Muscle of arm (tissue), 12 donors: Measurements from ENCODE around the gene GAGE12J. TPM values are rescaled to one million over a fixed set of nuclear protein-coding genes. Genes with fewer than 3 reads are reported as not detected.
"Not testable (repeated sequence)": the region's sequence is repeated elsewhere in the genome, so short reads cannot be mapped to it uniquely, and the experiment has no call there.

Source experiments
- DNase-seq: peaks from one replicate; pipeline ENCODE4 v3.0.0-alpha.2; 2013
- polyA plus RNA-seq, 12 donors: library from polyadenylated mRNA; unstranded; fragments of 120-200 nt; gene quantifications; one replicate each; pipeline ENCODE4 v1.2.1, GENCODE V29; 2013; ENCODE audit not compliant: insufficient read length in 12 of 12

Gene GAGE12J
- polyA plus RNA-seq, 12 donors = not detected

DNA sequence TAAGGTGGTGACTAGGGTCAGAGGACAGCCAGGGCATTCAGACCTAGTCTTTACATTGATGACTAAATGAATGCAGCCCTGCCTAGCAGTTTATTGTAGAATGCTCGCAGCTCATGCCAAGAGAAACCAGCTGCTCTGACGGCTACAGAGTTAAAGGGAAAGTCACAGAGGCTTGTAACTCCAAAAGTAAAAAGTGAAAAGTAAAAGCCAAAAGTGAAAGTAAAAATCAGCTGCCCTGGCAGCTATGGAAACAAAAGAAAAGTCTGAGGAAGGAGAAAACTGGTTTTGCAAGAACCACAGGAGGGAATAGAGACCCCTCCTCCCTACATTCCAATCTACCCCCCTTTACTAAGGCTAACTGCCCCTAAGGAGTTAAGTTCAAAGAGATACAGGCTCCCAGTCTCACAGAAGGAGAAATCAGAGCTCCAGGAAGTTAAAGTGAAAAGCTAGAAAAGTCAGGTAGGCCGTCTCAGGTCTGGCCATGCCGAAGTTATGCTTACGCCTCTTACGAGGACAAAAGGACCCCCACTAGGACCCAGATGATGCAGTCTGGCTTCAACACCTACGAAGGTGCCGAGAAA is 12.3 kb upstream of the GAGE12J start:
- DNase-seq = no peak

- DNase-seq = no peak
These were observed 11.5 kb upstream of the GAGE12J start for GRCh38 chrX:49310371-49310770.

- no peak for DNase-seq
These were observed 9.7 kb upstream of the GAGE12J start for GRCh38 chrX:49312176-49312575.

DNA sequence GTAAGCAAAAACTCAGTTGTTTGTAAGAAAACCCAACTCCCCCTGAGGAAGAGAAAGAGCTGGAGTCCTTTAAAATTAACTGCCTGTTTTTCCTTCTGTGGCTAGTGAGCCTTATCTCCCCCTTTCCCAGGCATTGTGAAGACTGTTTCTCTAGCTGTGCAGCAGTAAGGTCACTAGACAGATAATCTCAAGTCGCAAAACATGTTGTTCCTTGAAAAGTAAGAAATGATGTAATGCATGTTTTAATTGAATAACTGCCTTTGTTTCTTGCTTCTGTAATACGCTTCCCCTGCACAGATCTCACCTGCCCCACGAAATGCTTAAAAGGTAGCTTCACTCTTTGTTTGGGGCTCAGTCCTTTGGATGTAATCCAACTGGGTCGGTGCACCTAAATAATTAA is 5.8 kb upstream of the GAGE12J start:
- DNase-seq = no peak

DNA sequence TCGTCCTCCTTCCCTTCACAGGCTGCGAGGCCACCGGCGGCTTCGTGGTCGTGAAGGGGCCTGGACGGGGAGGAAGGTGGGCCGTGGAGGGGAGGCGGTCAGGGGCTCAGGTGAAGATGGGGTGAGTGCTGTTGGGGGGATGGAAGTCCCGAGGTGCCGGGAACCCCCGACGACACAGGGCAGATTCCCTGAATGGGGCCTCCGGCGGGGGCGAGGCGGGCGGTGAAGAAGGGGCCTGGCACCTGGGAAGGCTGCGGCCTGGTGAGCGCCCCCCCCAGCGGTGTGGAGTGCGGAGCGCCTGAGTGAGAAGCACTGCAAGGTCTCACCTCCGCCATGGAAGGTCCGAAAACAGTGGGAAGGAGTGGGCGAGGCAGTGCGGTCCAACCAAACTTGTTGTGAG is 429 bp downstream of the GAGE12J start:
- DNase-seq = not testable (repeated sequence)

DNA sequence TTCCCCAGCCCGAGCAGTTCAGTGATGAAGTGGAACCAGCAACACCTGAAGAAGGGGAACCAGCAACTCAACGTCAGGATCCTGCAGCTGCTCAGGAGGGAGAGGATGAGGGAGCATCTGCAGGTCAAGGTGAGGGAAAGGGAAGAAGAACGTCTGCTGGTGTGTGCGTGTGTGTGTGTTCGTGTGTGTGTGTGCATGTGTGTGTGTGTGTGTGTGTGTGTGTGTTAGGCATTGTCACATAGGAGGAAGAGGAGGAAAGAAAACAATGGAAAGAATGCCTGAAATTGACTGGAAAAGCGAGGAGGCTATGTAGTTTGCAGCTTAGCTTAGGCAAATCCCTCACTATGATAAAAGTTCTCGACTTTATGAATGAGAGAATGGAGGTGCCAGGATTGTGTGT is 1.9 kb downstream of the GAGE12J start:
- DNase-seq = not testable (repeated sequence)

- DNase-seq = not testable (repeated sequence)
These were observed 8.6 kb downstream of the GAGE12J start for GRCh38 chrX:49330421-49330820.

DNA sequence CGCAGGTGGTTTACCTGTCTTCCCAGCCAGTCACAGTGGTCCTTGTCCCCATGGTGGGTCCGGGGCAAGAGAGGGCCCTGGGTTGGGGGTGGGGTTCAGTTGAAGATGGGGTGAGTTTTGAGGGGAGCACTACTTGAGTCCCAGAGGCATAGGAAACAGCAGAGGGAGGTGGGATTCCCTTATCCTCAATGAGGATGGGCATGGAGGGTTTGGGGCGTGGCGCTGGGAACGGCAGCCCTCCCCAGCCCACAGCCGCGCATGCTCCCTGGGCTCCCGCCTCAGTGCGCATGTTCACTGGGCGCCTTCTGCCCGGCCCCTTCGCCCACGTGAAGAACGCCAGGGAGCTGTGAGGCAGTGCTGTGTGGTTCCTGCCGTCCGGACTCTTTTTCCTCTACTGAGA is 9.4 kb downstream of the GAGE12J start, which contains the start of gene GAGE13:
TSS of gene GAGE13 (plus strand) at position 301 of the 400 bp plus-strand sequence. CDS start 1,156 bp downstream, outside the sequence.
- DNase-seq = not testable (repeated sequence)

- not testable (repeated sequence) for DNase-seq
These were observed 10.0 kb downstream of the GAGE12J start for GRCh38 chrX:49331841-49332240.

- DNase-seq = not testable (repeated sequence)
These were observed 19.6 kb downstream of the GAGE12J start for GRCh38 chrX:49341449-49341848.

DNA sequence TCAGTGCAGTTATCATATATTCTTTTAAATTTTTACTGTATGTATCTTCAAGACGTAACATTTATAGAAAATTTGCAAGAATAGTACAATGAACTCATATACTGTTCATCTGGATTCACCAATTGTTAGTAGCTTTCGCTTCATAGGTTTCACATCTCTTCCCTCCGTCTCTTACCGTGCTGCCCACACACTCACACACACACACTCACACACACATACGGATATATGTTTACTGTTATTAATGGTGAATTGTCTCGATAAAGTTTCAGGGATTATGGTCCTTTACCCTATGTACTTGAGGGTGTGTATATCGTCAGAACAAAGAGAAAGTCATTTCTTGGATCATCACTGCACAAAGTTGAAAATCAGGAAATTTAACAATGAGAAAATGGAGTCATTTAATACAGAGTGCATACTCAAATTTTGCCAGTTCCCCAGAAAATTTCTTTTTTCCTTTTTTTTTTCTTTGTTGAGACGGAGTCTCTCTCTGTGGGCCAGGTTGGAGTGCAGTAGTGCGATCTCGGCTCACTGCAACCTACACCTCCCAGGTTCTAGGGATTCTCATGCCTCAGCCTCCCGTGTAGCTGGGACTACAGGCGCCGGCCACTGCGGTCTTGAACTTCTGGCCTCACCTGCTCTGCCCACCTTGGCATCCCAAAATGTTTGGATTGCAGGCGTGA is 22.8 kb downstream of the GAGE12J start:
- not testable (repeated sequence) for DNase-seq

GRCh38 chrX:49345402-49345801 is 23.6 kb downstream of the GAGE12J start:
- not testable (repeated sequence) for DNase-seq

DNA sequence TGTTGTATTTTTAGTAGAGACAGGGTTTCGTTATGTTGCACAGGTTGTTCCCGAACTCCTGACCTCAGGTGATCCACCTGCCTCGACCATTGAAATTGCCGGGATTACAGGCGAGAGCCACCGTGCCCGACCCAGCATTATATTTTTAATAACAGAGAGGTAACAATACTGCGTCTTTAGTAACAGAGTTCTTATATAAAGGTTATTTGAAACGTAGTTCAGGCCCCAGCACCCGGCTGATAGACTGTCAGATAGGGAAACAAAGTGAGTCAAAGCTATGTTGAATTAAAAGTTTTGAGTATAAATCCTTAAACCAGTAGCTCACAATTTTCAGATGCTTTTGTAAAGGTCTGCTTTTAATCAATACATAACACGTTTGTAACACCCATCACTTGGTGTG is 24.3 kb downstream of the GAGE12J start:
- not testable (repeated sequence) for DNase-seq

Other genes with a start within 250 kb of the GAGE12J start
- 10 to 100 TPM in 11 of 12 donors, not detected in 1; 15.7 to 63.8 (median 22.1) TPM for gene PRAF2, start 248.0 kb upstream of the GAGE12J start, polyA plus RNA-seq
- 10 to 100 TPM in 11 of 12 donors, not detected in 1; 20.7 to 44.0 (median 33.2) TPM for gene WDR45, start 242.2 kb upstream of the GAGE12J start, polyA plus RNA-seq
- 10 to 100 TPM in 11 of 12 donors, not detected in 1; 15.5 to 19.0 (median 17.1) TPM for gene GPKOW, start 198.3 kb upstream of the GAGE12J start, polyA plus RNA-seq
- 1 to 10 TPM in 10 of 12 donors, not detected in 2; 1.2 to 2.3 (median 1.9) TPM for gene MAGIX, start 159.3 kb upstream of the GAGE12J start, polyA plus RNA-seq
- 100 to 1,000 TPM in 10 of 12 donors, 10 to 100 TPM in 1, not detected in 1; 99.4 to 232 (median 162) TPM for gene PLP2, start 150.1 kb upstream of the GAGE12J start, polyA plus RNA-seq
- 1 to 10 TPM in 10 of 12 donors, not detected in 2; 2.4 to 8.7 (median 3.7) TPM for gene PRICKLE3, start 135.7 kb upstream of the GAGE12J start, polyA plus RNA-seq
- 1 to 10 TPM in 5 of 12 donors, under 1 TPM in 6, not detected in 1; 0.59 to 5.9 (median 0.97) TPM for gene SYP, start 121.8 kb upstream of the GAGE12J start, polyA plus RNA-seq
- under 1 TPM in 6 of 12 donors, not detected in 6; 0.03 to 0.39 (median 0.15) TPM for gene CACNA1F, start 88.7 kb upstream of the GAGE12J start, polyA plus RNA-seq
- 10 to 100 TPM in 7 of 12 donors, 1 to 10 TPM in 4, not detected in 1; 8.4 to 18.4 (median 11.0) TPM for gene CCDC22, start 86.6 kb upstream of the GAGE12J start, polyA plus RNA-seq
- gene FOXP3, start 57.3 kb upstream of the GAGE12J start, polyA plus RNA-seq = 1 to 10 TPM in 1 of 12 donors, under 1 TPM in 9, not detected in 2; 0.25 to 1.9 (median 0.47) TPM
- 10 to 100 TPM in 1 of 12 donors, 1 to 10 TPM in 10, not detected in 1; 4.9 to 11.0 (median 7.0) TPM for gene PPP1R3F, start 52.2 kb upstream of the GAGE12J start, polyA plus RNA-seq
- not detected for gene GAGE10, start 18.4 kb upstream of the GAGE12J start, polyA plus RNA-seq
- not detected for gene GAGE13, start 9.5 kb downstream of the GAGE12J start, polyA plus RNA-seq
- not detected for gene GAGE12C, start 210.1 kb downstream of the GAGE12J start, polyA plus RNA-seq
- not detected for gene GAGE12D, start 219.7 kb downstream of the GAGE12J start, polyA plus RNA-seq
- gene GAGE12E, start 229.3 kb downstream of the GAGE12J start, polyA plus RNA-seq = not detected
- gene GAGE12F, start 238.8 kb downstream of the GAGE12J start, polyA plus RNA-seq = not detected
- not detected for gene GAGE12G, start 248.4 kb downstream of the GAGE12J start, polyA plus RNA-seq